Stimulated activated CD8-positive, alpha-beta memory T cell treated with anti-CD3 and anti-CD28 coated beads, Interleukin-12 subunit alpha, Interleukin-12 subunit beta, amount 100 ng/mL, for 24 hours (primary cell): ENCODE data around the gene GMPR.
A peak's percentile ranks its signal among the peaks of the same experiment; 100 is the strongest.

Experiments used
- DNase-seq: peaks from one replicate; pipeline ENCODE4 v3.0.0-alpha.2; 2020; ENCODE audit errors: extremely low read depth

Gene GMPR

GRCh38 chr6:16238057-16238962 is at the start of gene GMPR:
GMPR (plus strand) TSS chr6:16238587; CDS start chr6:16238694, 107 bp downstream.
- peak; percentile 39 for DNase-seq

- DNase-seq, result no peak
Measured at GRCh38 chr6:16190214-16190613, 48.2 kb upstream of the GMPR start.

- DNase-seq, result no peak
Measured at GRCh38 chr6:16196260-16196983, 42.0 kb upstream of the GMPR start.

GRCh38 chr6:16196984-16197546 is 41.3 kb upstream of the GMPR start:
- DNase-seq, result no peak

GRCh38 chr6:16198061-16198705 is 40.2 kb upstream of the GMPR start:
- no peak for DNase-seq

GRCh38 chr6:16199804-16200203 is 38.6 kb upstream of the GMPR start:
- no peak for DNase-seq

GRCh38 chr6:16200321-16200883 is 38.0 kb upstream of the GMPR start:
- DNase-seq, result no peak

GRCh38 chr6:16201706-16202105 is 36.7 kb upstream of the GMPR start:
- no peak for DNase-seq

- DNase-seq, result no peak
Measured at GRCh38 chr6:16204653-16205376, 33.6 kb upstream of the GMPR start.

GRCh38 chr6:16205377-16206144 is 32.8 kb upstream of the GMPR start:
- DNase-seq, result no peak

GRCh38 chr6:16206595-16207037 is 31.8 kb upstream of the GMPR start:
- DNase-seq, result no peak

- no peak for DNase-seq
Measured at GRCh38 chr6:16208989-16209388, 29.4 kb upstream of the GMPR start.

GRCh38 chr6:16209539-16209938 is 28.8 kb upstream of the GMPR start:
- DNase-seq, result no peak

- DNase-seq, result no peak
Measured at GRCh38 chr6:16212276-16212675, 26.1 kb upstream of the GMPR start.

- DNase-seq, result no peak
Measured at GRCh38 chr6:16216501-16217155, 21.8 kb upstream of the GMPR start.

- DNase-seq, result no peak
Measured at GRCh38 chr6:16217156-16217721, 21.1 kb upstream of the GMPR start.

GRCh38 chr6:16222826-16223225 is 15.6 kb upstream of the GMPR start:
- no peak for DNase-seq

- no peak for DNase-seq
Measured at GRCh38 chr6:16223362-16223761, 15.0 kb upstream of the GMPR start.

GRCh38 chr6:16224409-16224808 is 14.0 kb upstream of the GMPR start:
- no peak for DNase-seq
